Left ventricle myocardium inferior (tissue), 1 donor: ENCODE measurements around the gene DZIP1. TPM values are rescaled to one million over a fixed set of nuclear protein-coding genes. Genes with fewer than 3 reads are reported as not detected.

ENCODE experiments used
- DNase-seq: peaks from one replicate; pipeline ENCODE4 v3.0.0-alpha.2; 2020
- H3K27ac ChIP-seq: fragments of 200-600 bp; replicated peaks from 2 replicates; pipeline ENCODE4 v1.8.0; 2021
- H3K27me3 ChIP-seq: fragments of 200-600 bp; 2 replicates; pipeline ENCODE4 v1.8.0; 2021; ENCODE audit warnings: low read depth
- H3K36me3 ChIP-seq: fragments of 200-600 bp; 2 replicates; pipeline ENCODE4 v1.8.0; 2021
- H3K4me1 ChIP-seq: fragments of 200-600 bp; 2 replicates; pipeline ENCODE4 v1.8.0; 2021
- H3K4me3 ChIP-seq: fragments of 200-600 bp; 2 replicates; pipeline ENCODE4 v1.8.0; 2021; ENCODE audit warnings: mild to moderate bottlenecking, moderate library complexity
- H3K9me3 ChIP-seq: fragments of 200-600 bp; replicated peaks from 2 replicates; pipeline ENCODE4 v1.8.0; 2021
- intact Hi-C: fragments of 100-400 bp; cut with micrococcal nuclease; formaldehyde crosslinking; loops from one replicate; pipeline ENCODE4 v1.11.0; 2022
- total RNA-seq: library from RNA; stranded (reverse); fragmentation: NEBNext Ultra II Directional; extraction: Animal tissue kit (Norgen Biotek cat#: 25700); gene quantifications from one replicate; pipeline ENCODE4 v1.2.1, GENCODE V29; 2021
- TF ChIP-seq, protein P1 (sequence below): fragments of 200-600 bp; IDR thresholded peaks from 2 replicates; pipeline ENCODE4 v1.8.0; 2021; ENCODE audit warnings: antibody characterized with exemption, mild to moderate bottlenecking, borderline replicate concordance
- donor health status: DM: no; HTN: yes; CAD: no; lungs with severe emphysema.

The DZIP1 gene
- total RNA-seq, 1 donor from 2014 or later: 3.8 TPM

DNA sequence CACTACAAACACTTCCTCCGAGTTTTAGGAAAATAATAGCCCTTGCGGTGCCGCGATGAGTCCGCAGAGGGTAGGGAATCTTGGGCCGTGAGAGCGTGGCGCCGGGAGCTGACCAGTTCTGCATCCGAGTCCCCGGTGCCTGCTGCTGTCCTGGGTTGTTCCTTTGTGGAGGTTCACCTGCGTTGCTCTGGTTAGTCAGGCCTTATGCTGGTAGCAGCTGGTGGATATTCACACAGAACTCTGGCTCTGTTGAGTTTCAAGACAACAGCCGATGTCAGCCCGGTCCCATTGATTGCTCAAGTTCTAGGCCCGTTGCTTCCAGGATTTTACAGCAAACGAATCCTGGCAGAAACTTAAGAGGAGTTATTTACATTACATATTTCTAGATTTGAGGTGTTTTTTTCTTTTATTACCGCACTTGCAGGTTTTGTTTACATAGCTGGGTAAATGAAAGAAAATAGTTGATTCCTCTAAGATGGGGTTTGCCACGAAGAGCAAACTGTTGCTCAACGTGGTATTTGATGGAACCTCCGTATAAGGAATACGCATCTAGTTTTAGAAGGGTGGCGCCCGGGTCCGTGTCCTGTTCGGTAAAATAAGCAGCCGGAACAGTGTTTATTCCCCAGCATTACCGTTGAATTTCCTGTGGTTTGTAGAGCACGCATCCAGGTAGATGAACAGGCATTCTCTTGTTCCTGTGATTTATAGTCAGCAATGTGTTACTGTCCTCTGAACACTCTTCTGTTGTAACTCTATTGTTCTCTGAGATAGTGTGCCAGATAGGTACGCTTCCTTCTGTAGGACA, 90.7 kb downstream of the DZIP1 start:
- Histone ChIP-seq H3K9me3 (no peaks in the 10 kb centered on the region), H3K27me3 (peaks cover 94% of the 10 kb centered on the region), H3K4me3 (peak overlapping the region; percentile 55), H3K36me3 (no peaks in the 10 kb centered on the region), H3K4me1 (peaks cover 13% of the 10 kb centered on the region), H3K27ac (no peak overlapping the region)
- TF ChIP-seq, protein P1, sequence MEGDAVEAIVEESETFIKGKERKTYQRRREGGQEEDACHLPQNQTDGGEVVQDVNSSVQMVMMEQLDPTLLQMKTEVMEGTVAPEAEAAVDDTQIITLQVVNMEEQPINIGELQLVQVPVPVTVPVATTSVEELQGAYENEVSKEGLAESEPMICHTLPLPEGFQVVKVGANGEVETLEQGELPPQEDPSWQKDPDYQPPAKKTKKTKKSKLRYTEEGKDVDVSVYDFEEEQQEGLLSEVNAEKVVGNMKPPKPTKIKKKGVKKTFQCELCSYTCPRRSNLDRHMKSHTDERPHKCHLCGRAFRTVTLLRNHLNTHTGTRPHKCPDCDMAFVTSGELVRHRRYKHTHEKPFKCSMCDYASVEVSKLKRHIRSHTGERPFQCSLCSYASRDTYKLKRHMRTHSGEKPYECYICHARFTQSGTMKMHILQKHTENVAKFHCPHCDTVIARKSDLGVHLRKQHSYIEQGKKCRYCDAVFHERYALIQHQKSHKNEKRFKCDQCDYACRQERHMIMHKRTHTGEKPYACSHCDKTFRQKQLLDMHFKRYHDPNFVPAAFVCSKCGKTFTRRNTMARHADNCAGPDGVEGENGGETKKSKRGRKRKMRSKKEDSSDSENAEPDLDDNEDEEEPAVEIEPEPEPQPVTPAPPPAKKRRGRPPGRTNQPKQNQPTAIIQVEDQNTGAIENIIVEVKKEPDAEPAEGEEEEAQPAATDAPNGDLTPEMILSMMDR: no peak
- intact Hi-C loops: no loop called here
- no peak for DNase-seq

- Histone ChIP-seq H3K4me3 (peak within 1 kb of the TSS; percentile 55), H3K27ac (no peak within 1 kb of the TSS), H3K4me1 (peaks cover 13% of the 10 kb centered on the region), H3K9me3 (no peaks in the 10 kb centered on the region), H3K27me3 (peaks cover 94% of the 10 kb centered on the region), H3K36me3 (no peaks in the 10 kb centered on the region)
- no peak for DNase-seq
- intact Hi-C loops: no loop called here
- TF ChIP-seq, protein P1: peak; percentile 13
Measured at GRCh38 chr13:95552539-95553441, 91.7 kb downstream of the DZIP1 start, which contains the start of gene CLDN10. Gene CLDN10, plus strand, starts transcription at chr13:95552720. Its CDS starts 34 bp downstream, at chr13:95552754.

DNA sequence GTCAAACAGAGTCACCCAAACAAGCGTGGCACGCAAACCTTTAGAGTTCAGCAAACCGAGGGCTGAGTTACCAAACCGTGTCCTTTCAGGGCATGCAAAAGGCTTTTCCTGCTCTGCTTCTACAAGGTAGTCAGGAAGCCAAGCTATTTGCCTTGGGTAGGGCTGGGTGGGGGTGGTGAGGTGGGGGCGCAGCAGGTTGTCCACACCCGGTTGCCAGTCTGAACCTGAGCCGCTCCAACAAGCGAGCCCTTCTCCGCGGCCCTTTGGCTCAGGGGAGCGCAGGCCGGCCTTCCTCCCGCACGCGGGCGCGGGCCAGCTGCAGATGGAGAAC, 92.3 kb downstream of the DZIP1 start:
- intact Hi-C loops: no loop called here
- H3K9me3 ChIP-seq: no peaks in the 10 kb centered on the region
- peaks cover 95% of the 10 kb centered on the region for H3K27me3 ChIP-seq
- peaks cover 13% of the 10 kb centered on the region for H3K4me1 ChIP-seq
- no peaks in the 10 kb centered on the region for H3K36me3 ChIP-seq
- peak overlapping the region; percentile 55 for H3K4me3 ChIP-seq
- no peak overlapping the region for H3K27ac ChIP-seq
- TF ChIP-seq, protein P1: no peak
- DNase-seq: no peak

DNA sequence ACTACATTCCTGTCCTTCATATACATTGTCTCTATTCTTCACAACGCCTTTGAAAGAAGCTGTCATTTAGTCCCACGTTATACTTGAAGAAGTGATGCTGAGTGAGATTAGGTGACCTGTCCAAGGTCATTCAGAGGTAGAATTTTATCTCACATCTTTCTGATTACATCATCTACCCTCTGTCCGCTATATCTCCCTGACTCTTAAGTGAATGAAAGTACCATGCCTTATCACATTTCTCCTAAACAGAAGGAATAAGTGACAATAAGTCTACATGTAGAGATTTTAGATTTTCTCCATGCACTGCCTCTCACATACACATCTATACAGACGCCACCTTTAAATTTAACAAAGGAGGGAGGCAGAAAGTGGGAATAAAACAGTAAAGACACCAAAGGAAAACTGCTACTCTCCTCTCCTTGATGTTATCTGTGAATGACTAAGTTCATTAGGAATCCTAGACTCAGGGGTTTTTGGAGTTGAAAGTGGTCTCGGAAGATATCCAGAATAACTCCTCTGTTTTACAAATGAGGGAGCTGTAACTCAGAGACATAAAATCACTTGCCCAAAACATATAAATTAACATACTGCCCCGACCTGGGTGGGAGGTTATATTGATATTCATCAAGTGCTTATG, 96.9 kb downstream of the DZIP1 start:
- Histone ChIP-seq H3K4me1 (peaks cover 4% of the 10 kb centered on the region), H3K27ac (no peak overlapping the region), H3K27me3 (peaks cover 71% of the 10 kb centered on the region), H3K36me3 (no peaks in the 10 kb centered on the region), H3K4me3 (no peak overlapping the region), H3K9me3 (no peaks in the 10 kb centered on the region)
- intact Hi-C loops: no loop called here
- TF ChIP-seq, protein P1: no peak
- DNase-seq: no peak

GRCh38 chr13:95546919-95547318, 97.6 kb downstream of the DZIP1 start:
- Histone ChIP-seq H3K9me3 (no peaks in the 10 kb centered on the region), H3K4me3 (no peak overlapping the region), H3K4me1 (no peaks in the 10 kb centered on the region), H3K36me3 (no peaks in the 10 kb centered on the region), H3K27me3 (peaks cover 64% of the 10 kb centered on the region), H3K27ac (no peak overlapping the region)
- TF ChIP-seq, protein P1: no peak
- DNase-seq: no peak
- intact Hi-C loops: no loop called here
